Measurements from ENCODE around the gene PET117. TPM values are rescaled to one million over a fixed set of nuclear protein-coding genes. Genes with fewer than 3 reads are reported as not detected.
A peak's percentile ranks its signal among the peaks of the same experiment; 100 is the strongest.
"Not testable (repeated sequence)": the region's sequence is repeated elsewhere in the genome, so short reads cannot be mapped to it uniquely, and the experiment has no call there.

Gene PET117, protein sequence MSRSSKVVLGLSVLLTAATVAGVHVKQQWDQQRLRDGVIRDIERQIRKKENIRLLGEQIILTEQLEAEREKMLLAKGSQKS
- 12.1 and 13.4 TPM in 2 replicates for total RNA-seq

DNA sequence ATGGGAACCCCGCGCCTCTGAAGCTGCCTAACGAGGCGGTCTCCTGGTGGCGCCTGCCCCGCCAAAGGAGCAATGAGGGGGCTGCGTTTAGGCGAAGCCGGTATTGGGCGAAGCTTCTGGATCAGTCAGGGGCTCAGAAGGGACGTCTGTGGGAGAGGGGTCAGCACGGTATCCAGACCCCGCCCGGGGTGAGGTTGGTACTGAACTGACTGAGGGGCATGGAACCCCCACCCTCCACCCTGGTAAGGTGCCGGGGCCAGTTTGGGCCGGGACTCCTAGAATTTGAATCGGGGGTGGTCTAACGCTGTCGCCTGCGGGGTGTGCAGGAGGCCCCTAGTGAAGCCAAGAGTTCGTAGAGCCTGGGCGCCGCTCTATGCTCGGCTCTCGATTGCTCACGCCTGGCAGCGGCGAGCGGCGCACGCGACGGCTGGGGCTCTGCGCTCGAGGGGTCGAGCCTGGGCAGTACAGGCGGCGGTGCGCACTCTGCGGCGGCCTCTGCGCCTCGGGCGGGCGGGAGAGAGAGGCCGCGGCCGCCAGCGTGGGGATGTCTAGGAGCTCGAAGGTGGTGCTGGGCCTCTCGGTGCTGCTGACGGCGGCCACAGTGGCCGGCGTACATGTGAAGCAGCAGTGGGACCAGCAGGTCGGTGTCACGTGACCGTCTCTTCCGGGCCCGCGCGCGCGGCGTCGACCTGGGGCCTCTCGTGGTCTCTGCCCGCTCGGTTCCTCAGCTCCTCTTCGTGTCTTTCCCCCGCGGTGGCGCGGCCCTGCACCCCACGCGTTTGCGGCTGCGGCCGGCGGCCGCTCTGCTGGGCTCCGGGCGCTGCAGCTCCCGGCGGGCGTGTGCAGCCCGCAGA, at the start of gene PET117, which contains the start of gene KAT14:
TSS of gene PET117 (plus strand) at position 452 of the 854 bp plus-strand sequence. CDS start at position 545, 93 bp downstream.
TSS of gene KAT14 (plus strand) at position 452 of the 854 bp plus-strand sequence. CDS start 4,798 bp downstream, outside the sequence.
- Histone ChIP-seq H3K27ac (ENCODE audit: low read depth, low read length) (peak within 1 kb of the TSS; percentile 79), H4K20me1 (ENCODE audit: insufficient read depth, low read length) (peaks cover 3% of the 10 kb centered on the region), H3K4me1 (ENCODE audit: insufficient read depth, low read length) (peaks cover 17% of the 10 kb centered on the region), H3K4me3 (ENCODE audit: insufficient read depth, low read length) (peak within 1 kb of the TSS; percentile 90), H3K79me2 (ENCODE audit: insufficient read depth, low read length) (peaks cover 47% of the 10 kb centered on the region), H2AFZ (ENCODE audit: low read length) (peak within 1 kb of the TSS; percentile 100), H3K27me3 (ENCODE audit: insufficient read depth, low read length) (no peaks in the 10 kb centered on the region), H3K4me2 (ENCODE audit: insufficient read depth, low read length) (peak within 1 kb of the TSS; percentile 95), H3K9me3 (ENCODE audit: low read depth, low read length) (no peaks in the 10 kb centered on the region), H3K36me3 (ENCODE audit: insufficient read depth, low read length) (peaks cover 6% of the 10 kb centered on the region)
- peak; percentile 95 for DNase-seq (ENCODE audit: insufficient read length, low spot score, missing footprints)
- TF ChIP-seq, protein P1, sequence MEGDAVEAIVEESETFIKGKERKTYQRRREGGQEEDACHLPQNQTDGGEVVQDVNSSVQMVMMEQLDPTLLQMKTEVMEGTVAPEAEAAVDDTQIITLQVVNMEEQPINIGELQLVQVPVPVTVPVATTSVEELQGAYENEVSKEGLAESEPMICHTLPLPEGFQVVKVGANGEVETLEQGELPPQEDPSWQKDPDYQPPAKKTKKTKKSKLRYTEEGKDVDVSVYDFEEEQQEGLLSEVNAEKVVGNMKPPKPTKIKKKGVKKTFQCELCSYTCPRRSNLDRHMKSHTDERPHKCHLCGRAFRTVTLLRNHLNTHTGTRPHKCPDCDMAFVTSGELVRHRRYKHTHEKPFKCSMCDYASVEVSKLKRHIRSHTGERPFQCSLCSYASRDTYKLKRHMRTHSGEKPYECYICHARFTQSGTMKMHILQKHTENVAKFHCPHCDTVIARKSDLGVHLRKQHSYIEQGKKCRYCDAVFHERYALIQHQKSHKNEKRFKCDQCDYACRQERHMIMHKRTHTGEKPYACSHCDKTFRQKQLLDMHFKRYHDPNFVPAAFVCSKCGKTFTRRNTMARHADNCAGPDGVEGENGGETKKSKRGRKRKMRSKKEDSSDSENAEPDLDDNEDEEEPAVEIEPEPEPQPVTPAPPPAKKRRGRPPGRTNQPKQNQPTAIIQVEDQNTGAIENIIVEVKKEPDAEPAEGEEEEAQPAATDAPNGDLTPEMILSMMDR (IDR thresholded peaks at IDR 0.05; ENCODE audit: extremely low read depth, low read depth, low read length): no peak

DNA sequence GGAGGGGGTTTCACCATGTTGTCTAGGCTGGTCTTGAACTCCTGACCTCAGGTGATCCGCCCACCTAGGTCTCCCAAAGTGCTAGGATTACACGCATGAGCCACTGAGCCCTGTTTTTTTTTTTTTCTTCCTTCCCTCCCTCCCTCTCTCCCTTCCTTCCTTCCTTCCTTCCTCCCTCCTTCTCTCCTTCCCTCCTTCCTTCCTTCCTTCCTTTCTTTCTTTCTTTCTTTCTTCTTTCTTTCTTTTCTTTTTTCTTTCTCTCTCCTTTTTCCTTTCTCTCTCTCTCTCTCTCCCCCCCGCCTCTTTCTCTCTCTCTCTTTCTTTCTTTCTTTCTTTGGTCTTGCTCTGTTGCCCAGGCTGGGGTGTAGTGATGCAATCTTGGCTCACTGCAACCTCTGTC, 49.4 kb upstream of the PET117 start:
- H3K27me3 ChIP-seq (ENCODE audit: insufficient read depth, low read length); DNase-seq (ENCODE audit: insufficient read length, low spot score, missing footprints); H2AFZ ChIP-seq (ENCODE audit: low read length); H3K36me3 ChIP-seq (ENCODE audit: insufficient read depth, low read length); H3K4me1 ChIP-seq (ENCODE audit: insufficient read depth, low read length); H4K20me1 ChIP-seq (ENCODE audit: insufficient read depth, low read length); H3K9me3 ChIP-seq (ENCODE audit: low read depth, low read length); H3K4me2 ChIP-seq (ENCODE audit: insufficient read depth, low read length); H3K79me2 ChIP-seq (ENCODE audit: insufficient read depth, low read length); H3K27ac ChIP-seq (ENCODE audit: low read depth, low read length); H3K4me3 ChIP-seq (ENCODE audit: insufficient read depth, low read length): not testable (repeated sequence)

DNA sequence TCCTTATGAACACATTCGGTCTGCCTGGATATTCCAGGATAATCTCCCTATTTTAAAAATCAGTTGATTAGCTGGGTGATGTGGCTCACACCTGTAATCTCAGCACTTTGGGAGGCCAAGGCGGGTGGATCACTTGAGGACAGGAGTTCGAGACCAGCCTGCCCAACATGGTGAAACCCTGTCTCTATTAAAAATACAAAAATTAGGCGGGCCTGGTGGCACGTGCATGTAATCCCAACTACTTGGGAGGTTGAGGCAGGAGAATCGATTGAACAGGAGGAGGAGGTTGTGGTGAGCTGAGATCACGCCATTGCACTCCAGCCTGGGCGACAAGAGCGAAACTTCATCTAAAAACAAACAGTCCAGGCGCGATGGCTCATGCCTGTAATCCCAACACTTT, 48.8 kb upstream of the PET117 start:
- not testable (repeated sequence) for H3K36me3 ChIP-seq (ENCODE audit: insufficient read depth, low read length); H3K79me2 ChIP-seq (ENCODE audit: insufficient read depth, low read length); H3K27me3 ChIP-seq (ENCODE audit: insufficient read depth, low read length); H3K4me1 ChIP-seq (ENCODE audit: insufficient read depth, low read length); H4K20me1 ChIP-seq (ENCODE audit: insufficient read depth, low read length); DNase-seq (ENCODE audit: insufficient read length, low spot score, missing footprints); H3K9me3 ChIP-seq (ENCODE audit: low read depth, low read length); H3K4me3 ChIP-seq (ENCODE audit: insufficient read depth, low read length); H2AFZ ChIP-seq (ENCODE audit: low read length); H3K4me2 ChIP-seq (ENCODE audit: insufficient read depth, low read length); H3K27ac ChIP-seq (ENCODE audit: low read depth, low read length)

DNA sequence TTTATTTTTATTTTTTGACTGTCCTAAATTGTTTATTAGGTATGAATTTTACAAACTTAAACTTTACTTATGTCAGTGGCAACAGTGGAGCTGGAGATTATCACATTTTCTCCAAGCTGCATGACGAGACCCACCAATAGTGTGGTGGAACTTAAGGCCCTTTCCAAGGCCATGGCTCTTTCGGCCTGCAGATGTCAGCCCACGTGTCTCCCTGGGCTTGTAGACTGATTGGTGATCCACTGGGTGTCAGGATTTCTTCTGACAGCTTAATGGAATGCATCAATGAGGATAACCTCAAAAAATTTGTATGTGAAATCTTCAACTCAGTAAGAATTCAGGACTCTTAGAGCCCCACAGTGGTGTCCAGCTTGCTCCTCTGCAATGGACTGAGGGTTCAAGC, 47.6 kb upstream of the PET117 start:
- no peaks in the 10 kb centered on the region for H3K9me3 ChIP-seq (ENCODE audit: low read depth, low read length)

More for the DNA sequence above, 47.6 kb upstream of the PET117 start:
- Histone ChIP-seq H3K36me3 (ENCODE audit: insufficient read depth, low read length) (no peaks in the 10 kb centered on the region), H3K27me3 (ENCODE audit: insufficient read depth, low read length) (no peaks in the 10 kb centered on the region), H3K4me2 (ENCODE audit: insufficient read depth, low read length) (no peak overlapping the region), H3K4me1 (ENCODE audit: insufficient read depth, low read length) (no peaks in the 10 kb centered on the region), H3K79me2 (ENCODE audit: insufficient read depth, low read length) (no peaks in the 10 kb centered on the region), H3K27ac (ENCODE audit: low read depth, low read length) (no peak overlapping the region), H3K4me3 (ENCODE audit: insufficient read depth, low read length) (no peak overlapping the region), H4K20me1 (ENCODE audit: insufficient read depth, low read length) (no peaks in the 10 kb centered on the region), H2AFZ (ENCODE audit: low read length) (no peak overlapping the region)
- TF ChIP-seq, protein P1 (IDR thresholded peaks at IDR 0.05; ENCODE audit: extremely low read depth, low read depth, low read length): no peak
- no peak for DNase-seq (ENCODE audit: insufficient read length, low spot score, missing footprints)

Data from osteoblast (primary cell).